ENCODE measurements around the gene KRTAP5-11.
"Not testable (repeated sequence)": the region's sequence is repeated elsewhere in the genome, so short reads cannot be mapped to it uniquely, and the experiment has no call there.

GRCh38 chr11:71589546-71589920, 6.9 kb upstream of the KRTAP5-11 start:
- TF ChIP-seq TCF4 (CRISPR knock-in tag; IDR thresholded peaks at IDR 0.05; ENCODE audit: borderline replicate concordance); CSRNP3 (CRISPR knock-in tag; IDR thresholded peaks at IDR 0.05); POU6F1 (CRISPR knock-in tag; IDR thresholded peaks at IDR 0.05; ENCODE audit: borderline replicate concordance, low read depth); CSDC2 (CRISPR knock-in tag; IDR thresholded peaks at IDR 0.05); PPARA (CRISPR knock-in tag; IDR thresholded peaks at IDR 0.05; ENCODE audit: borderline replicate concordance); RARB (CRISPR knock-in tag; IDR thresholded peaks at IDR 0.05): not testable (repeated sequence)

All from SK-N-SH treated with all-trans-retinoic acid at 6 μM for 48 hours (cell line).